Measurements from ENCODE around the gene HEATR5B. TPM values are rescaled to one million over a fixed set of nuclear protein-coding genes. Genes with fewer than 3 reads are reported as not detected.

Gene HEATR5B
- total and polyA plus RNA-seq, 11 donors, result 6.7 to 22.8 (median 17.9) TPM

GRCh38 chr2:37119157-37119556 is 35.0 kb upstream of the HEATR5B start:
- Histone ChIP-seq H3K27me3 (no peaks in the 10 kb centered on the region), H3K9me3 (no peaks in the 10 kb centered on the region), H3K36me3 (peaks cover 0 to 97% (median 86%) of the 10 kb centered on the region in 9 donors), H3K27ac (no peak overlapping the region), H3K4me1 (no peaks in the 10 kb centered on the region), H3K4me3 (no peak overlapping the region)
- intact Hi-C loops (cut with DNase I), result no loop called here
- TF ChIP-seq, protein P1, sequence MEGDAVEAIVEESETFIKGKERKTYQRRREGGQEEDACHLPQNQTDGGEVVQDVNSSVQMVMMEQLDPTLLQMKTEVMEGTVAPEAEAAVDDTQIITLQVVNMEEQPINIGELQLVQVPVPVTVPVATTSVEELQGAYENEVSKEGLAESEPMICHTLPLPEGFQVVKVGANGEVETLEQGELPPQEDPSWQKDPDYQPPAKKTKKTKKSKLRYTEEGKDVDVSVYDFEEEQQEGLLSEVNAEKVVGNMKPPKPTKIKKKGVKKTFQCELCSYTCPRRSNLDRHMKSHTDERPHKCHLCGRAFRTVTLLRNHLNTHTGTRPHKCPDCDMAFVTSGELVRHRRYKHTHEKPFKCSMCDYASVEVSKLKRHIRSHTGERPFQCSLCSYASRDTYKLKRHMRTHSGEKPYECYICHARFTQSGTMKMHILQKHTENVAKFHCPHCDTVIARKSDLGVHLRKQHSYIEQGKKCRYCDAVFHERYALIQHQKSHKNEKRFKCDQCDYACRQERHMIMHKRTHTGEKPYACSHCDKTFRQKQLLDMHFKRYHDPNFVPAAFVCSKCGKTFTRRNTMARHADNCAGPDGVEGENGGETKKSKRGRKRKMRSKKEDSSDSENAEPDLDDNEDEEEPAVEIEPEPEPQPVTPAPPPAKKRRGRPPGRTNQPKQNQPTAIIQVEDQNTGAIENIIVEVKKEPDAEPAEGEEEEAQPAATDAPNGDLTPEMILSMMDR (IDR thresholded peaks at IDR 0.05), result no peak
- TF ChIP-seq POLR2A (IDR thresholded peaks at IDR 0.05), result no peak
- WGBS, 4 donors, result 92 to 97% (median 94%) methylated on average over 5 of the region's 5 CpGs
- ATAC-seq (no peak), DNase-seq (no peak)

GRCh38 chr2:37117566-37117965 is 33.4 kb upstream of the HEATR5B start:
- TF ChIP-seq, protein P1 (IDR thresholded peaks at IDR 0.05), result no peak
- no peak for TF ChIP-seq POLR2A (IDR thresholded peaks at IDR 0.05)
- 85 to 100% (median 95%) methylated on average over 1 of the region's 1 CpG for WGBS, 4 donors
- Histone ChIP-seq H3K9me3 (no peaks in the 10 kb centered on the region), H3K27me3 (no peaks in the 10 kb centered on the region), H3K27ac (no peak overlapping the region), H3K36me3 (peaks cover 0 to 97% (median 81%) of the 10 kb centered on the region in 9 donors), H3K4me3 (no peak overlapping the region), H3K4me1 (no peaks in the 10 kb centered on the region)
- no peak for DNase-seq
- intact Hi-C loops (cut with DNase I), result no loop called here
- ATAC-seq, result no peak

GRCh38 chr2:37111958-37112357 is 27.8 kb upstream of the HEATR5B start:
- 70 to 98% (median 87%) methylated on average over 2 of the region's 2 CpGs for WGBS, 4 donors
- H3K36me3 ChIP-seq, result peaks cover 0 to 96% (median 80%) of the 10 kb centered on the region in 9 donors

DNA sequence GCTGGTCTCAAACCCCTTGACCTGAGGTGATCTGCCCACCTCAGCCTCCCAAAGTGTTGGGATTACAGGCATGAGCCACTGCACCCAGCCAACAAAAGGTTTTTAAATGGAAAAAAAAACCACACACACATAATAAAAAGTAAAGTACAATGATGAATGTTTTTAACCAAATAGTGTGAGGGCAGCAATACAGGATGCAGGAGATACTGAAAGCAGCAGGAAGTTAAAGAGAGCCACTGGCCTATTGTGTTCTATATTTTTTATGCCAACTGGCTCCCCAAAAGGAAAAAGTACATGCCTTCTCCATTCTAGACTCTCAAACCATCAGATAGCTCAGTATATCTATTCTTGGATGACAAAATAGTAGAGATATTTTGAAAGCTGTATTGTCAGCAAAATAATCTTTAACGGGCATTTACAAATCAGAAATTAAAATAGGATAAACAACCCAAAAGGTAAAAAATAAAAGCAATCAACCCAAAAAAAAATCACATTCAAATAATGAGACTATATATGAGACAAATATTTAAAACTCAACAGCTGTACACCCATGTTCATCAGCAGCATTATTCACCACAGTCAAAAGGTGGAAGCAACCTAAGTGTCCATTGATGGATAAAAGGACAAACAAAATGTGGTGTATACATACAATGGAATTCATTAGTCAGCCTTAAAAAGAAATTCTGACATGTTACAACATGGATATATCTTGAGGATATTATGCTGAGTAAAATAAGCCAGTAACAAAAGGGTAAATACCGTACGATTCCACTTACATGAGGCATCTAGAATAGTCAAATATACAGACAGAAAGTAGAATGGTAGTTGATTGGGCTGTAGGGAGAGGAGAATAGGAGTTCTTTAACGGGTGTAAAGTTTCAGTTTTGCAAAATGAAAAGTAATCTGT is 26.4 kb upstream of the HEATR5B start:
- ATAC-seq, result no peak
- no peak for DNase-seq
- Histone ChIP-seq H3K9me3 (no peaks in the 10 kb centered on the region), H3K36me3 (peaks cover 0 to 96% (median 84%) of the 10 kb centered on the region in 9 donors), H3K4me3 (no peak overlapping the region), H3K27ac (no peak overlapping the region), H3K4me1 (no peaks in the 10 kb centered on the region), H3K27me3 (no peaks in the 10 kb centered on the region)
- intact Hi-C loops (cut with DNase I), result no loop called here
- 94 to 96% (median 96%) methylated on average over 4 of the region's 4 CpGs for WGBS, 4 donors
- TF ChIP-seq, protein P1 (IDR thresholded peaks at IDR 0.05), result no peak
- TF ChIP-seq POLR2A (IDR thresholded peaks at IDR 0.05), result no peak

More at GRCh38 chr2:37111958-37112357, 27.8 kb upstream of the HEATR5B start:
- Histone ChIP-seq H3K9me3 (no peaks in the 10 kb centered on the region), H3K4me1 (no peaks in the 10 kb centered on the region), H3K27me3 (no peaks in the 10 kb centered on the region), H3K4me3 (no peak overlapping the region), H3K27ac (no peak overlapping the region)
- TF ChIP-seq POLR2A (IDR thresholded peaks at IDR 0.05), result no peak
- TF ChIP-seq, protein P1 (IDR thresholded peaks at IDR 0.05), result no peak
- ATAC-seq, result no peak
- intact Hi-C loops (cut with DNase I), result no loop called here
- no peak for DNase-seq
